ENCODE data around the gene KCNJ16.

DNA sequence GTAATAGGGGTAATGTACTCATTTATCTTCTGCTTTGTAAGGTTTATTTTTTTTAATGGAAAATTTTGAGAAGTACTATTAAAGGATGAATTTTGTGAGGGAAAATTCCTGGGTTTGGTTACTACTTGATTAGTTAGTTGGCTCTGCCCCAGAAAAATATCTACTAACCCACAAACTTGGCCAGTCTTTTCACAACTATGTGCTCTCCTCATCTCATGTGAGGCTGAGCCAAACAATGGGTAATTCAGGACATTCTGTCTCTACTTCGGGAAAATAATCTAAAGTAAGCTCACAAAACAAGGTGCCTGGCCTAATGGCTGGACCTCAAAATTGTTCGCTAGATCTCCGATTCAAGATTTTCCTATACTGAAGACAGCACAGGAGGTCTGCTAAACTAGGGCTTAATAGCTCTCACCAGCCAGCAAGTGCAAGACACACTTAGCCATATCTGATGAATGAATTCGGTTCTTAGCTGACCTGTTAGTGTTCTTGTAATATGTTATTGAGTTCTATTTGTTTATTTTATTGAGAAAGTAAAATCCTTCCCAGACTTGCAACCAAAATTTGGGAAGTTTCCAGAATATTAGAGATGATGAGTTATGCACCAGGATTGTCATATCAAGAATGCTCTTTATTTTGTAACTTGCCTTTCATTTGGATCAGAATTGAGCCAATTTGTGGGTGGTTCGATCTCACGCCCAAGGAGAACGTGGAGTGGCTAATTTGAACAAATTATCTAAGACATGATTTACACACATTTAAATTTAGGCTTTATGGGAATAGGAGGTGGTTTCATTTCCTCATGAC is 5.7 kb downstream of the KCNJ16 start:
- TF ChIP-seq EZH2 (IDR thresholded peaks at IDR 0.05; ENCODE audit: low read length, unreplicated experiment): no peak
- TF ChIP-seq EZH2phosphoT487 (IDR thresholded peaks at IDR 0.05; ENCODE audit: borderline replicate concordance, low read length): no peak
- TF ChIP-seq, protein P1, sequence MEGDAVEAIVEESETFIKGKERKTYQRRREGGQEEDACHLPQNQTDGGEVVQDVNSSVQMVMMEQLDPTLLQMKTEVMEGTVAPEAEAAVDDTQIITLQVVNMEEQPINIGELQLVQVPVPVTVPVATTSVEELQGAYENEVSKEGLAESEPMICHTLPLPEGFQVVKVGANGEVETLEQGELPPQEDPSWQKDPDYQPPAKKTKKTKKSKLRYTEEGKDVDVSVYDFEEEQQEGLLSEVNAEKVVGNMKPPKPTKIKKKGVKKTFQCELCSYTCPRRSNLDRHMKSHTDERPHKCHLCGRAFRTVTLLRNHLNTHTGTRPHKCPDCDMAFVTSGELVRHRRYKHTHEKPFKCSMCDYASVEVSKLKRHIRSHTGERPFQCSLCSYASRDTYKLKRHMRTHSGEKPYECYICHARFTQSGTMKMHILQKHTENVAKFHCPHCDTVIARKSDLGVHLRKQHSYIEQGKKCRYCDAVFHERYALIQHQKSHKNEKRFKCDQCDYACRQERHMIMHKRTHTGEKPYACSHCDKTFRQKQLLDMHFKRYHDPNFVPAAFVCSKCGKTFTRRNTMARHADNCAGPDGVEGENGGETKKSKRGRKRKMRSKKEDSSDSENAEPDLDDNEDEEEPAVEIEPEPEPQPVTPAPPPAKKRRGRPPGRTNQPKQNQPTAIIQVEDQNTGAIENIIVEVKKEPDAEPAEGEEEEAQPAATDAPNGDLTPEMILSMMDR (conservative IDR thresholded peaks at IDR 0.05; ENCODE audit: low read depth, low read length): no peak
